Measurements from ENCODE around the gene VIM. TPM values are rescaled to one million over a fixed set of nuclear protein-coding genes. Genes with fewer than 3 reads are reported as not detected.

Gene VIM
- total and polyA plus RNA-seq, 8 donors = 269 to 723 (median 496) TPM

GRCh38 chr10:17215782-17216122, 12.3 kb upstream of the VIM start:
- DNase-seq = no peak
- Histone ChIP-seq H3K4me1 (peaks cover 0 to 47% (median 0%) of the 10 kb centered on the region in 4 donors), H3K36me3 (no peaks in the 10 kb centered on the region), H3K27ac (peak overlapping the region in 4 of 5 donors; percentile 30 to 78 (median 71)), H3K4me3 (no peak overlapping the region), H3K9me3 (no peaks in the 10 kb centered on the region), H3K27me3 (no peaks in the 10 kb centered on the region)
- intact Hi-C loops (cut with DNase I; ENCODE audit: low total_unique reads) = no loop called here
- WGBS, 5 donors = 91 to 98% (median 95%) methylated on average over 2 of the region's 2 CpGs
- TF ChIP-seq POLR2AphosphoS5 (IDR thresholded peaks at IDR 0.05) (no peak), POLR2A (IDR thresholded peaks at IDR 0.05) (no peak), EP300 (IDR thresholded peaks at IDR 0.05) (no peak)
- TF ChIP-seq, protein P1, sequence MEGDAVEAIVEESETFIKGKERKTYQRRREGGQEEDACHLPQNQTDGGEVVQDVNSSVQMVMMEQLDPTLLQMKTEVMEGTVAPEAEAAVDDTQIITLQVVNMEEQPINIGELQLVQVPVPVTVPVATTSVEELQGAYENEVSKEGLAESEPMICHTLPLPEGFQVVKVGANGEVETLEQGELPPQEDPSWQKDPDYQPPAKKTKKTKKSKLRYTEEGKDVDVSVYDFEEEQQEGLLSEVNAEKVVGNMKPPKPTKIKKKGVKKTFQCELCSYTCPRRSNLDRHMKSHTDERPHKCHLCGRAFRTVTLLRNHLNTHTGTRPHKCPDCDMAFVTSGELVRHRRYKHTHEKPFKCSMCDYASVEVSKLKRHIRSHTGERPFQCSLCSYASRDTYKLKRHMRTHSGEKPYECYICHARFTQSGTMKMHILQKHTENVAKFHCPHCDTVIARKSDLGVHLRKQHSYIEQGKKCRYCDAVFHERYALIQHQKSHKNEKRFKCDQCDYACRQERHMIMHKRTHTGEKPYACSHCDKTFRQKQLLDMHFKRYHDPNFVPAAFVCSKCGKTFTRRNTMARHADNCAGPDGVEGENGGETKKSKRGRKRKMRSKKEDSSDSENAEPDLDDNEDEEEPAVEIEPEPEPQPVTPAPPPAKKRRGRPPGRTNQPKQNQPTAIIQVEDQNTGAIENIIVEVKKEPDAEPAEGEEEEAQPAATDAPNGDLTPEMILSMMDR (IDR thresholded peaks at IDR 0.05) = no peak

GRCh38 chr10:17216217-17216900, 11.7 kb upstream of the VIM start:
- Histone ChIP-seq H3K4me3 (no peak overlapping the region), H3K9me3 (no peaks in the 10 kb centered on the region), H3K27me3 (no peaks in the 10 kb centered on the region), H3K27ac (peak overlapping the region; percentile 24 to 78 (median 65)), H3K36me3 (no peaks in the 10 kb centered on the region), H3K4me1 (peaks cover 0 to 47% (median 0%) of the 10 kb centered on the region in 4 donors)
- DNase-seq = peak in 1 of 2 donors; percentile 71
- intact Hi-C loops (cut with DNase I; ENCODE audit: low total_unique reads) = no loop called here
- TF ChIP-seq POLR2AphosphoS5 (IDR thresholded peaks at IDR 0.05) (peak in 2 of 3 donors; percentile 45 to 73), POLR2A (IDR thresholded peaks at IDR 0.05) (no peak)
- 80 to 90% (median 86%) methylated on average over 5 of the region's 5 CpGs for WGBS, 5 donors

DNA sequence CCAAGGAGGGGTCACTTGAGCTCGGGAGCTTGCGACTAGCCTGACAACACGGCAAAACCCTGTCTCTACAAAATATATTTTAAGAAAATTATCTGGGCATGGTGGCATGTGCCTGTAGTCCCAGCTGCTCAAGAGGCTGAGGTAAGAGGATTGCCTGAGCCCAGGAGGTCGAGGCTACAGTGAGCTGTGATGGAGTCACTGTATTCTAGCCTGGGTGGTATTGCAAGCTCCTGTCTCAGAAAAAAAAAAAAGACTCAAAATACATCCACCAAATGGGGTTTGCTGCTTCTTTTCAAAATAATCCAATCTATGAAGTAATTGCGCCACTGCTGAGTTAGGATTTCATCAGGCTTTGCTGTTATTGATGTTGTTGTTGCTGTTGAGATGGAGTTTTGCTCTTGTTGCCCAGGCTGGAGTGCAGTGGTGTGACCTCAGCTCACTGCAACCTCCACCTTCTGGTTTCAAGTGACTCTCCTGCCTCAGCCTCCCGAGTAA, 11.1 kb upstream of the VIM start:
- intact Hi-C loops (cut with DNase I; ENCODE audit: low total_unique reads) = no loop called here

GRCh38 chr10:17217631-17218232, 10.3 kb upstream of the VIM start:
- intact Hi-C loops (cut with DNase I; ENCODE audit: low total_unique reads) = no loop called here

More for the DNA sequence above, 11.1 kb upstream of the VIM start:
- no peaks in the 10 kb centered on the region for H3K36me3 ChIP-seq
- no peak overlapping the region for H3K4me3 ChIP-seq
- H3K9me3 ChIP-seq = no peaks in the 10 kb centered on the region
- WGBS, 5 donors = 85 to 92% (median 90%) methylated on average over 6 of the region's 6 CpGs
- peak overlapping the region; percentile 24 to 78 (median 65) for H3K27ac ChIP-seq
- DNase-seq = no peak
- H3K4me1 ChIP-seq = peaks cover 0 to 47% (median 0%) of the 10 kb centered on the region in 4 donors
- H3K27me3 ChIP-seq = no peaks in the 10 kb centered on the region
- TF ChIP-seq EP300 (IDR thresholded peaks at IDR 0.05) (no peak), POLR2AphosphoS5 (IDR thresholded peaks at IDR 0.05) (no peak), POLR2A (IDR thresholded peaks at IDR 0.05) (no peak)
- TF ChIP-seq, protein P1 (IDR thresholded peaks at IDR 0.05) = no peak

More at GRCh38 chr10:17217631-17218232, 10.3 kb upstream of the VIM start:
- Histone ChIP-seq H3K27ac (peak overlapping the region in 1 of 5 donors; percentile 78), H3K36me3 (no peaks in the 10 kb centered on the region), H3K4me1 (peaks cover 0 to 46% (median 0%) of the 10 kb centered on the region in 4 donors), H3K4me3 (no peak overlapping the region), H3K27me3 (no peaks in the 10 kb centered on the region), H3K9me3 (no peaks in the 10 kb centered on the region)
- WGBS, 5 donors = 94 to 100% (median 97%) methylated on average over 1 of the region's 1 CpG
- TF ChIP-seq, protein P1 (IDR thresholded peaks at IDR 0.05) = no peak
- TF ChIP-seq POLR2AphosphoS5 (IDR thresholded peaks at IDR 0.05) (no peak), EP300 (IDR thresholded peaks at IDR 0.05) (no peak), POLR2A (IDR thresholded peaks at IDR 0.05) (no peak)
- no peak for DNase-seq
